DMS153 treated with DMSO at 0.1 percent for 48 hours (cell line): ENCODE results near the gene TBC1D14.

Source experiments
- DNase-seq: peaks from one replicate; lab custom pipeline; 2025; ENCODE audit not compliant: unreplicated experiment; lab: John Stamatoyannopoulos, UW

The TBC1D14 gene

GRCh38 chr4:7054106-7054880 is 144.7 kb downstream of the TBC1D14 start:
- DNase-seq, result no peak

DNA sequence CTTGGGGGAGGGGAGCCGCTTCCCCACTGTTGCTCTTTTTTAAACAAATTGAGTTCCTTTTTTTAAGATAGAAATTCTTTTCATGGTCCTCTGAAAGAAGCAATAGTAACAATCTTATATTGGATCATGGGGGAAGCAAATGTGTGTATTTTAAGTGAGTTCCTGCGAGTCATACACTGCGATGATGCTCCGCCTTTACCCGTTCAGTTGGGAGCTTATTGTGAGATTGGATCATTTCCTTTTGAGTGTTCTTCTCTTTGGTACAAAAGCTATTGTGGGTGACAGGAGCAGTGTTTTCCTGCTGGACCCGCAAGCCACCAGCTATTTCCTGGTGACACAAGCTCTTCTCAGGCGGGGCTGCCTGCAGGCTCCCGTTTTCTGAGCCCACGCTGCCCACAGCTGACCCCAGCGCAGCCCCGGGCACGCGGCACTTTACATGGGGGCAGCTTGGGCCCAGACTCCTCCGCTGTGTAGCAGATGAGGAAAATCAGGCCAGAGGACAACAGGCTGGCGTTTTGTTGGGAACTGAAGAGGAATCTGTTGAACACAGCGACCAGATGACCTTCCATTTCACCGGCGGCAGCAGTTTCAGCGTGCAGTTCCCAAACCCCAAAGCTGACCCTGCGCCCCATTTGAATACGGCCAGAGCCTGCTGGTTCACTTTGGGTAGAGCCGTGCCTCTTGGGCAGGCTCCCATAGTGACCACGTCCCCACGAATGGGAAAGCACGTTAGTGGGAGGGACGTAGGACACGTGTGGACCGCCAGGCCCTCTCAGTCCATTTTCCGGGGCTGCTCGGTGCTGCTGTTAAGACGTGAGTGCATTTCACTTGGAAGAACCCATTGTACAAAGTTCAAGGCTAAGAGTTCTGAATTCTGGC is 145.7 kb downstream of the TBC1D14 start:
- no peak for DNase-seq

- no peak for DNase-seq
These were observed 146.3 kb downstream of the TBC1D14 start for GRCh38 chr4:7055990-7056325.

DNA sequence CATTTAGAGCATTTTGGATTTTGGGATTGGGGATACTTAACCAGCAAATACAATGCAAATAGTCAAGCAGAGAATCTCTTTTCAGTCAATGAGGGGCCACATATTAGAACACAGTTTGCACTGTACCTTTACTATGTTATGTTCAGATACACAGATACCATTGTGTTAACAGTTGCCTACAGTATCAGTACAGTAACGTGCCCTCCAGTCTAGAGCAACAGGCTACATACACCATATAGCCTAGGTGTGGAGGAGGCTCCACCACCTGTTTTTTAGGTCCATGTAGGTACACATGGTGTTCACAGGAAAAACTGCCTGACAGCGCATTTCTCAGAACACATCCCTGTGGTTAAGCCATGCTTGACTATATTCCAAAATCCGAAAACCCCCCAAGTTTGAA is 149.2 kb downstream of the TBC1D14 start:
- no peak for DNase-seq

- DNase-seq, result no peak
These were observed 150.0 kb downstream of the TBC1D14 start for GRCh38 chr4:7059662-7060061.

GRCh38 chr4:7060346-7061150 is 150.9 kb downstream of the TBC1D14 start:
- no peak for DNase-seq

DNA sequence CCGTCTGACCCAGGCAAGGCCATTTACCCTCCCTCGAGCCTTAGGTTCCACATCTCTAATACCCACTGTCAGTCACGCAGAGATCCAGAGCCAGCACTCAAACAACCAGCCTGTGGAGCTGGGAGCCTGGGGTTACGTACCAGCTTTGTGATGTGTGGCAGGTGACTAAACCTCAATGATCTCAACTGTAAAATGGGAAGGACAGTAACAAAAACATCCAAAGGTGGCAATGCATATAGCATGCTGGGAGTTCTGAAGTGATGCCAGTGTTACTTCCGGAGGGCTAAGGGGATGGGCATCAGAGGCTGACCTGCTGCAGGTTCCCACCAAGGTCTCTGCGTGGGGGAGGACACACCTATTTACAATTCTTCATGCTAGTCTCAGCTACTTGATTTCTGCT is 152.2 kb downstream of the TBC1D14 start:
- DNase-seq, result no peak

DNA sequence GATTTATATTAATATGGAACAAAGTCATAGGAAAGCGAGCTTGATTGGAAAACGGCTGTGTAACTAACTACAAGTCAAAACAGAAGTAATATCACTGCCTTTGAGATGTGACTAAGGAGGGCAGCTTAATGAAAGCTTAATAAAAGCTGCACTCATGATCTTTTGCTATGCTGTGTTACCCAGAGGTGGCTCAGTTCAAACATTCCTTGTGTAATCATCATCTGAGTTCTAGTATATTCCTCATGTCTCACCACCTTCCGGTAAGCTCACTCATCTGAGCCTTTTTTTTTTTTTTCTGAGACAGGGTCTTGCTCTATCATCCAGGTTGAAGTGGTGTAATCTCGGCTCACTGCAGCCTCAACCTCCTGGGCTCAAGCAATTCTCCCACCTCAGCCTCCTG is 153.2 kb downstream of the TBC1D14 start:
- no peak for DNase-seq

DNA sequence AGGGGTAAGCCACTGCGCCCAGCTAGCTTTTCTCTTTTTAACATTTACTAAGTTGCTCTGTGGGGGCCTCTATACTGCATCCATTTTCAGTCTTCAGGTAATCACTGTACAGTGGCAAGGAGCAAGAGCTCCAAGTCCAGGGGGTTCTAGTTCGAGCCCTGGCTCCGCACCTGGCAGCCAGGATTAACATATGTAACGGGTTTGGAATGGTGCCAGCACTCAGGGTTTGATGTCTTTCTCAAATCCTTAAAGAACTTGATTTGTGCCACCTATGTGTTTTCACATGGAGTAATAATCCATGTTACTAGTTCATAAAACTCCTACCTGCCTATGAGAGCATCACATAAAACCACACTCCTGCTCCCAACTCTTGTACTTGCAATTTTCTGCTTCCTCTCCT is 153.7 kb downstream of the TBC1D14 start:
- no peak for DNase-seq

GRCh38 chr4:7066006-7066405 is 156.4 kb downstream of the TBC1D14 start:
- no peak for DNase-seq

DNA sequence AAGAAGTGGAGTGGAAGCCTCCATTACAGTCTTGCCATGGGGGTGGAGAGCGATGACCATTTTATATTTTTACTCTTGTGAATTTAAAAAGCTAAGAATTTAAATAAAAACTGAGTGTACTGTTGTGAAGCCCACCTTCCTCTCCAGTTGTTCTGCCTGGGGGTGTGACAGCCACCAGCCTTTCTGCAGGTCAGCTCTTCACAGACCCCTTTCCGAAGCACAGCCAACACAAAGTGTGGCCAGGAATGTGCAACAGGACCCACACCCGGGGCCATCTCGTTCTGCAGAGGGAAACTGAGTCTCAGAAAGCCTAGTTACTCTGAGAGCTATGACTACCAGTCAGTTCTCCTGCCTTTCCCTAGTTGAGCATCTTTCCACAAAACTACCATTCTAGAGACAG is 156.9 kb downstream of the TBC1D14 start:
- DNase-seq, result no peak

- no peak for DNase-seq
These were observed 157.5 kb downstream of the TBC1D14 start for GRCh38 chr4:7067126-7067451.

- peak; percentile 78 for DNase-seq
These were observed 158.0 kb downstream of the TBC1D14 start, which contains the start of gene GRPEL1 for GRCh38 chr4:7067452-7068278. Gene GRPEL1, minus strand, starts transcription at chr4:7068064. Its CDS starts 32 bp downstream, at chr4:7068032.

GRCh38 chr4:7068279-7068842 is 158.7 kb downstream of the TBC1D14 start:
- no peak for DNase-seq

GRCh38 chr4:7068883-7069282 is 159.3 kb downstream of the TBC1D14 start:
- DNase-seq, result no peak

GRCh38 chr4:7070729-7071511 is 161.3 kb downstream of the TBC1D14 start:
- DNase-seq, result peak; percentile 35

GRCh38 chr4:7073059-7073458 is 163.4 kb downstream of the TBC1D14 start:
- no peak for DNase-seq

GRCh38 chr4:7073526-7074390 is 164.1 kb downstream of the TBC1D14 start:
- DNase-seq, result no peak

DNA sequence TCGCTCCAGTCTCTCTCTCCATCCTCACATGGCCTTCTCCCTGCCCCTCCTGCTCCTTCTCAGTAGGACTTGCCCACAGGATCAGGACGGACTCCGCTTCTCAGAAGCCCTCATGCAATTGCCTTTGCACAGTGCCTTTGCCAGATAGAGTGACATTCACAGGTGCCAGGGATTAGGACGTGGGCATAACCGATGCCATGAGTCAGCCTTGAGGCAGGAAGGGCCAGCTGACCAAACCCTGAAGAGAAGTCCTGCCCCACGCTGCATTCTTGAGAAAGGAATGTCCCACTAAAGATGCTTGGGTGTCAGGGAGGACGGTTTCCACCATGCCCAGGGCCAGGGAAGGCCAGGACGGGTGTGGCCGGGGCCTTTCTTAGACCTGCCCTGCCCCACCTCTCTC is 164.8 kb downstream of the TBC1D14 start:
- no peak for DNase-seq
